Measurements from ENCODE around the gene CTBP2. TPM values are rescaled to one million over a fixed set of nuclear protein-coding genes. Genes with fewer than 3 reads are reported as not detected.

The CTBP2 gene
- total RNA-seq, 3 donors from 2014 or later, result 53.1 to 91.2 (median 65.9) TPM

- TF ChIP-seq POLR2AphosphoS5 (IDR thresholded peaks at IDR 0.05) (no peak), CTCF (IDR thresholded peaks at IDR 0.05) (no peak), POLR2A (IDR thresholded peaks at IDR 0.05) (no peak)
- H3K4me3 ChIP-seq, result no peak overlapping the region
- no peak for DNase-seq (ENCODE audit: low spot score in 2 of 2)
- no peaks in the 10 kb centered on the region for H3K4me1 ChIP-seq
- intact Hi-C loops (cut with DNase I; ENCODE audit: low total_unique reads), result no loop called here
- H3K27ac ChIP-seq, result no peak overlapping the region
- no peaks in the 10 kb centered on the region for H3K9me3 ChIP-seq
- no peaks in the 10 kb centered on the region for H3K27me3 ChIP-seq
- no peaks in the 10 kb centered on the region for H3K36me3 ChIP-seq
Observed at GRCh38 chr10:125029584-125030242, 130.7 kb downstream of the CTBP2 start.

GRCh38 chr10:125027871-125028869 lies 132.2 kb downstream of the CTBP2 start:
- Histone ChIP-seq H3K27ac (no peak overlapping the region), H3K4me3 (no peak overlapping the region)
- no peak for DNase-seq (ENCODE audit: low spot score in 2 of 2)

GRCh38 chr10:125026974-125027735 lies 133.2 kb downstream of the CTBP2 start:
- H3K4me1 ChIP-seq, result no peaks in the 10 kb centered on the region
- no peak for TF ChIP-seq CTCF (IDR thresholded peaks at IDR 0.05)
- no peak for TF ChIP-seq POLR2A (IDR thresholded peaks at IDR 0.05)
- TF ChIP-seq POLR2AphosphoS5 (IDR thresholded peaks at IDR 0.05), result no peak
- H3K9me3 ChIP-seq, result no peaks in the 10 kb centered on the region
- no peak overlapping the region for H3K27ac ChIP-seq
- H3K36me3 ChIP-seq, result no peaks in the 10 kb centered on the region
- no peak overlapping the region for H3K4me3 ChIP-seq
- H3K27me3 ChIP-seq, result no peaks in the 10 kb centered on the region
- intact Hi-C loops (cut with DNase I; ENCODE audit: low total_unique reads), result no loop called here
- no peak for DNase-seq (ENCODE audit: low spot score in 2 of 2)

More at GRCh38 chr10:125027871-125028869, 132.2 kb downstream of the CTBP2 start:
- H3K27me3 ChIP-seq, result no peaks in the 10 kb centered on the region
- no peaks in the 10 kb centered on the region for H3K9me3 ChIP-seq
- intact Hi-C loops (cut with DNase I; ENCODE audit: low total_unique reads), result no loop called here
- TF ChIP-seq POLR2A (IDR thresholded peaks at IDR 0.05) (no peak), CTCF (IDR thresholded peaks at IDR 0.05) (no peak), POLR2AphosphoS5 (IDR thresholded peaks at IDR 0.05) (no peak)
- H3K36me3 ChIP-seq, result no peaks in the 10 kb centered on the region
- no peaks in the 10 kb centered on the region for H3K4me1 ChIP-seq

- Histone ChIP-seq H3K27ac (no peak overlapping the region), H3K27me3 (no peaks in the 10 kb centered on the region), H3K4me1 (no peaks in the 10 kb centered on the region), H3K9me3 (no peaks in the 10 kb centered on the region), H3K4me3 (no peak overlapping the region), H3K36me3 (no peaks in the 10 kb centered on the region)
- DNase-seq (ENCODE audit: low spot score in 2 of 2), result no peak
- TF ChIP-seq POLR2AphosphoS5 (IDR thresholded peaks at IDR 0.05) (no peak), POLR2A (IDR thresholded peaks at IDR 0.05) (no peak), CTCF (IDR thresholded peaks at IDR 0.05) (no peak)
- intact Hi-C loops (cut with DNase I; ENCODE audit: low total_unique reads), result no loop called here
Observed at GRCh38 chr10:125026036-125026931, 134.1 kb downstream of the CTBP2 start.

All from breast epithelium (tissue), 4 donors.